GM15510 (cell line): Measurements from ENCODE around the gene CCDC86.

Source experiments
- POLR2A ChIP-seq: IDR thresholded peaks from 3 replicates; pipeline ENCODE4 v1.6.1; 2011; ENCODE audit warnings: borderline replicate concordance; ENCODE audit not compliant: insufficient read length; ENCODE audit errors: extremely low read depth

CCDC86 gene

GRCh38 chr11:60854847-60855725 is 13.2 kb downstream of the CCDC86 start:
- TF ChIP-seq POLR2A: no peak

DNA sequence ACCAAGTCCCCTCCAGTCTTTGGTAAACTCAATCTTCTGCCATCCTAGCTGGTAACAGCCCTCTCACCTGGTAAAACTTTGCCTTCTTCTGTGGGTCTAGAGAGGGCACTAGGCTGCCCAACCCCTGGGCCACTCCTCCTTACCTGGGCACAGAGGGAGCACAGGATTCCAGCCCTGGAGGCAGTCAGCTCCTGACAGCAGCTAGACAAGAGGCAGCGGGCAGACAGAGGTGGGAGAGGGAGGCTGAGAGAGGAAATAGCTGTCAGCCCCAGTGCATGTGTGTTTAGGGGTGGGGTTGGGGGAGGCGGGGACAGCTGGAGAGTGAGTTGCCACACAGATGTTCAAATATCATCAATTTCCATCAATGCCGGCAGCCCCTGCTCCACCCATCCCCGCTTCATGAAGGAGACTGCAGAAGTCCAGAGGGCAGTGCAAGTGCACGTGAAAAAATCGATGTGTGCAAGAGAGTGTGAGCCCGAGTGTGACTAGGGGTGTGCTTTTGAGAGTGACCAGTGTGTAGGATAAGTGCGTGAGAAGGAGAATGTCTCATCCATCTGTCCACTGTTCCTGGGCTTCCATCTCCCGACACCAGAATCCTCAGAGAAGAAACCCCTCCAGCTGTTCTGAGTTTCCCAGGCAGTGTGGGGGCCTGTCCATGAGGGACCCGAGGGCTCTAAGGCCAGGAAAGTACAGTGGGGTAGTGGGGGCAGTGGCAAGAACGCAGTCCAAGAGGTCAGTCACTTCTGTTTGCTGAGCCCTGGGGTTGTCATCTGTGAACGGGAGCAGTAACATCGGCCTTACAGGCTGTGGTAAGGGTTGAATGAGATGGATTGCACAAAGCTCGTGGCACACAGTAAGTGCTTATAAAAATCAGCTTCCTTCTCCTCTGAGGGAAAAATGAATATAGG is 14.1 kb downstream of the CCDC86 start, which contains the start of gene PTGDR2:
Gene PTGDR2, minus strand, starts transcription at position 225 of the 908 bp plus-strand sequence. CDS start 2,228 bp downstream, outside the sequence.
- TF ChIP-seq POLR2A: no peak

GRCh38 chr11:60857378-60858232 is 15.7 kb downstream of the CCDC86 start:
- TF ChIP-seq POLR2A: no peak

GRCh38 chr11:60858236-60858635 is 16.3 kb downstream of the CCDC86 start:
- TF ChIP-seq POLR2A: no peak

DNA sequence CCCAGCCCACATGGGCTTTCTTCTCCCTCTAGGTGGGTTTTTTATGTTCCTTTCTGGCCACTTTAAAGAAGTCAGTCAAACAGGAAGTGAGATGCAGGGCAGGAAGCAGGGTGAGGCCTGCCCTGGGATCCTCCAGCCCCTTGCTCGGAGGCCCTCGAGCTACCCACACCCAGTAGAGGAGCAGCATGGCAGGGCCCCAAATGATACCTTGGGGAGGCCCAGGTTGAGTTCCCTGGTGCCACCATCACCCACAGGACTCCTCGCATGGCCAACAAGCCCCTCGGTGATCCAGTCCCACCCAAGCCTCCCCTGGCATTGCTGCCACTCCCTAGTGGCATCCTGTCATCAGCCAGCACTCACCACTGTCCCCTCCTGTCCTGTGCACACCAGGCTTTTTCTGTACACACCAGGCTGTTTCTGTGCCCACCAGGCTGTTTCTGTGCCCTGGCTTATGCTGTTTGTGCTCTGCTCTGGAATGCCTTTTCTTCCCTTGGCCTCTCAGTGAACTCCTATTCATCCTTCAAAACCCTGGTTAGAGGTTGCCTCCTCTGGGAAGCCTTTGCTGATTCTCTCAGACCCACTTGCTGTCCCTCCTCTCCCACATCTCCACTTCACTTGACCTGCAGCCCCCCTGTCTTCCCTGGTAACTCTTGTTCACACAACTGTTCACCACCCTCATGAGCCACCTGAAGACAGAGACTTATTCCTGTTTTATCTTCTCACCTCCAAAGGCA is 17.0 kb downstream of the CCDC86 start:
- no peak for TF ChIP-seq POLR2A

- no peak for TF ChIP-seq POLR2A
Observed at GRCh38 chr11:60859616-60860250, 17.8 kb downstream of the CCDC86 start.

GRCh38 chr11:60860943-60861342 is 19.0 kb downstream of the CCDC86 start:
- no peak for TF ChIP-seq POLR2A

DNA sequence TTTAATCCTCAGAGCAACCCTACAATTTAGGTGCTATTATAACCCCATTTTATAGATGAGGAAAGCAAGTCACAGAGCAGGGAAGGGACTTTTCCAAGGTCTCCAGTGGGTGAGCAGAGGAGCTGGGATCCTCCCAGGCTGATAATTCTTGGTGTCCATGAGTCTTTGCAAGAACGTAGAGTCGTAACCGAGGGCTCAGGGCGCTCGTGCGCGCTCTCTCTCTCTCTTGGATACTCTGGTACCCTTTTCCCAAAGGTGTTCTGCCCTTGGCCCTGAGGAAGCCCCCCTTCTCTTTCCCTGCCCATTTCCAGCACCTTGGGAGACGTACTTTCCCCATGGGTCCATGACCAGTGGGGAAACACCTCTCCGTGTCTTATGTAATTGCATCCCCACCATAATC is 20.3 kb downstream of the CCDC86 start:
- TF ChIP-seq POLR2A: no peak

DNA sequence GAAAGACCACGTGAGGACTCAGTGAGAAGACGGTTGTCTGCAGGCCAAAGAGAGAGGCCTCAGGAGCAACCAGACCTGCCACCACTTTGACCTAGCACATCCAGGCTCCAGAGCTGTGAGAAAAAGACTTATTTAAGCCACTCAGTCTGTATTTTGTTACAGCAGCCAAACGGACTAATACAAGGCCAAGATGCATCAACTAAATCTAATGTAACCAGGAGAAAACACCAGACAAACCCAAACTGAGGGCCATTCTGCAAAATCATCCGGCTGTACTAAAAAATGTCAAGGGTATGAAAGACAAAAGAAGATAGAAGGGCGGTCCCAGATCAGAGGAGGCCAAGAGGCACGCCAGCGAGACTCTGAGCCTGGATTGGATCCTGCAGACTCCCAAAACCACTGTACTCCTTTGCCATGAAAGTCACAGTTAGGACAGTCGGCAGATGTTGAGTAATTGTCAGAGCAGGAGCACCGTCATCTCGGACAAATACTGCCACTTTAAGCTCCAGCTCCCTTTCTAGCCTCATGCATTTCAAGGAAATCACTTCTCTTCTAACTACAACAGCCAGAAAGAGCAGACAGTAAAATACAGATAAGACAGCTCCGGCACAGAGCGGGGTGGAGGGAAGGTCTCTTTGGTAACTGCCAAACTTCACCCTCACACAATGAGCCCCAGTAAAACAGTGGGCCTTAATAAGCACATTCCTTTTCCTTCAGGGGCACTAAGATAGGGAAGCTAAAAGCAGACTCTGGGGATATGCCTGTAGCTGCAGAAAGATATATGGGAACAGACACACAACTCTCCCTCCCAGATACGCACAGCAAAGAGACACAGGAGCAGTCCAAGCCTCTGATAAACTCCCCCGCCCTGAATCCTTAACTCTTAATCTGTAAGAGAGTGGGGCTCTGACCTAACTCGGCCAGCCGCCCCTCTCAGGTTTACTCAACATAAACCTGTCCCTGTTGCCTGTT is 21.9 kb downstream of the CCDC86 start:
- TF ChIP-seq POLR2A: no peak

DNA sequence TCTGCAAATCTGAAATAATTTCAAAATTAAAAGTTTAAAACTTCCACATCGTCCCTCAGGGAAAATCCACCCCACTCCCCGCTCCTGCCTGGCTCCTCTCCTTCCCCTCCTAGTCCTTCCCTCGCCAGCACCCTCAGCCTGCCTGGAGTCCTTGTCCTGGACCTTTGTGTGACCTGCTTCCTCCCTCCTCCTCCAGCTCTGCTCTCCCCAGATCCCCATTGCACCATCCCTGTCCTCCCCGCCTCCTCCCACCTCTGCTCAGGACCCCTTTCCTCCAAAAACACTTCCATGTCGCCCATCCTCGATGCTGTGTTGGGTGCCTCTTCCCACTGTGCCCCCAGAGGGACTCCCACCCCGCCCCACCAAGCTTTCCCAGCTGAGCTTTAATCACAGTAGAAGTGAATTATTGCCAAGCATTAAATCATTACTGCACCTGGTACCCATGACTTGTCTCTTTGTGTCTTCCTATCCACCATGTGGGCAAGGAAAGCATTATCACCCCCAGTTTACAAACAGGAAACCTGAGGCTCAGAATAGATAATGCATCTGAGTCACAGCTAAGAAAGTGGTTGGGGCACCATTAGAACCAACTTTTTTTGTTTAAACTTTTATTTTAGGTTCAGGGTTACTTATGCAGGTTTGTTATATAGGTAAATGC is 23.1 kb downstream of the CCDC86 start:
- TF ChIP-seq POLR2A: no peak

DNA sequence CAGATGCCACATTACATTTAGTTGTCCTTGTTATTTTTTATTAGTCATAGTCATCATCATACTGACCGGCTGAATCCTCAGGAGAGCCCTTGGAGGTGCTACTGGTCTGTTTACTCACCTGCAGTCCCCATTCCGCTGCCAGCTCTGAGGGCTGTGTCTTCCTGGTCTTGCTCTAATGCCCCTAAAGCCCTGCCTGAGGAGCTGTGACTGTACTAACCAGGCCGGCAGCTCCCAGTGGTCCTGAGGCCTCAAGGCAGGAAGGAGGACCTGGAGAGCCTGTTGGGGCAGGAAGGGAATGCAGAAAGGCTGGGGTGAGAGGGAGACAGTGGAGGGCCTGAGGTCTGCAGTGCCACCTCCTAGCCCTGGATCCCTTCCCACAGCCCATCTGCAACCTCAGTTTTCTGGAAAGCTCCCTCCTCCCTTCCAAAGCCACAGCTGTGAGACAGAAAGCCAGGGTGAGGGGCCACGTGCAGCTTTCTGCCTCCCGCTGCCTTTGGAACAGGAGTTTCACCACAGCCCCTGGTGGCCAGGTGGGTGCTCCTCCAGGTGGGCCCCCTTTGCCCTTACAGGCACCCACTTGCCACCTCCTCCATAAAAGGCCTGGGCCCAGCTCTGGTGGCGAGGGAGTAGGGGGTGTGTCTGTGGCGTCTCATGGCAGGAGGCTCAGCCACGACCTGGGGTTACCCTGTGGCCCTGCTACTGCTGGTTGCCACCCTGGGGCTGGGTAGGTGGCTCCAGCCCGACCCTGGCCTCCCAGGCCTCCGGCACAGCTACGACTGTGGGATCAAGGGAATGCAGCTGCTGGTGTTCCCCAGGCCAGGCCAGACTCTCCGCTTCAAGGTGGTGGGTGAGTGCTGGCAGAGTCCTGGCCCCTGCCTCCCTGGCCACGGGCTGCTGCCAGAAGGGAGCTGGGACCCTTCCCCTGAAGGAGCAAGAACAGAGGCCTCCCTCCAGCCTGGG is 25.3 kb downstream of the CCDC86 start, which contains the start of gene ZP1:
Gene ZP1, plus strand, starts transcription at position 632 of the 960 bp plus-strand sequence. Its CDS starts 20 bp downstream, at position 652.
- TF ChIP-seq POLR2A: no peak
